H7 (cell line): ENCODE data around the gene FBXW4. TPM values are rescaled to one million over a fixed set of nuclear protein-coding genes. Genes with fewer than 3 reads are reported as not detected.

Source experiments
- DNase-seq: peaks from one replicate; pipeline ENCODE4 v3.0.0; 2012
- H3K27me3 ChIP-seq: 2 replicates; pipeline ENCODE4 v1.6.0; 2011; ENCODE audit warnings: mild to moderate bottlenecking, low read length; ENCODE audit not compliant: control insufficient read depth, insufficient read depth
- H3K36me3 ChIP-seq: replicated peaks from 2 replicates; pipeline ENCODE4 v1.5.1; 2011; ENCODE audit warnings: low read length; ENCODE audit not compliant: control insufficient read depth, insufficient read depth
- H3K4me3 ChIP-seq: 2 replicates; pipeline ENCODE4 v1.5.1; 2011; ENCODE audit warnings: low read depth, mild to moderate bottlenecking, control low read depth, low read length, moderate library complexity; ENCODE audit not compliant: insufficient read depth
- total RNA-seq: library from RNA; depleted of rRNA; stranded (reverse); fragments of >200 nt; shearing (Covaris generic); gene quantifications from 2 replicates; pipeline ENCODE4 v1.2.3, GENCODE V29; 2014; rRNA removed

The FBXW4 gene
- total RNA-seq, 1 experiment from 2014 or later: 25.4 TPM

DNA sequence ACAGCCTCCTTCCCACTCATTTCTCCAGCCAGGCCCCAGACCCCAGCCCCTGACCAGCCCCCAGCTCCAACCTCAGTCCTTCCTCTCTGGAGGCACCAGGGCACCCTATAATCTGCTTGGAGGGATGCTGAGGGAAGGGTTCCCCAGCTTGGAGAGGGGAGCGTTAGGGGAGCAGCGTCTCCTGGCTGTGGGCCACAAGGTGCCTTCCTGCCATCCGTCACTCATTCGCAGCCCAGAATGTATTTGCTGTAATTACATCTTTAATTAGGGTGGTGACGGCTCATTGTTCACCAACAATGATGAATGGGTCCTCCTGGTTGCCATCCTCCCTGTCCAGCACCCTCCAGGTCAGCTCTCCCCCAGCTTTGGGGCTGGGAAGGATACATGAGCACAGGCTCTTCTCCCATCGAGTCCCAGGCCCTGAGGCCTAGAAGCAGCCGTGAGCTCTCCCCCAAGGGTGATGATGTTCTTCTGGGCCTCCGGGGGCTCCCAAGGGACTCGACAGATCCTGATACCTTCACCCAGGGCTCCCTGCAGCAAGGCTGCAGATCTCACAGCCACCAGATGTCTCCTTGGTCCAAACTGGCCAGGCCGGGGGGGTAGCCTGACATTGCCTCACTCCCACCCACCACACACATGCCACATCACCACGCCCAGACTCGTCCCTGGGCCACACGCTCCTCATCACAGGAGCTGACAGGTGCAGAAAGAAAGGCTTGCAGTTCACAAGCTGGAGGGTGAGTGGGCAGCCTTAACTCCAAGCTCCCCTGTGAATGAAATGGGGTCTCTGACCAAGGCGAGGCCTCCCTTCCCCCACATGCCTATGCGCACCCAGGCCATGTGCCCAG is 133.7 kb downstream of the FBXW4 start:
- Histone ChIP-seq H3K36me3 (no peaks in the 10 kb centered on the region), H3K27me3 (peaks cover 9% of the 10 kb centered on the region), H3K4me3 (no peak overlapping the region)
- DNase-seq: peak; percentile 52

Other genes starting within 250 kb of the FBXW4 start
- 24.9 and 25.0 TPM in 2 replicates for gene POLL, start 106.9 kb downstream of the FBXW4 start, total RNA-seq
- 33.4 and 48.7 TPM in 2 replicates for gene DPCD, start 106.8 kb downstream of the FBXW4 start, total RNA-seq
- 43.0 and 59.8 TPM in 2 replicates for gene FGF8, start 80.9 kb upstream of the FBXW4 start, total RNA-seq
- 332 and 360 TPM in 2 replicates for gene NPM3, start 88.3 kb upstream of the FBXW4 start, total RNA-seq
- 56.3 and 96.7 TPM in 2 replicates for gene OGA, start 123.3 kb upstream of the FBXW4 start, total RNA-seq
- 2.3 and 5.9 TPM in 2 replicates for gene KCNIP2, start 148.6 kb upstream of the FBXW4 start, total RNA-seq